Activated effector memory CD4-positive, alpha-beta T cell treated with Interleukin-2 at 50 U/mL for 16 hours (primary cell): ENCODE results near the gene UBXN11.
"Not testable (repeated sequence)": the region's sequence is repeated elsewhere in the genome, so short reads cannot be mapped to it uniquely, and the experiment has no call there.

Experiments
- DNase-seq: peaks from one replicate; pipeline ENCODE4 v3.0.0-alpha.2; 2020

The UBXN11 gene

DNA sequence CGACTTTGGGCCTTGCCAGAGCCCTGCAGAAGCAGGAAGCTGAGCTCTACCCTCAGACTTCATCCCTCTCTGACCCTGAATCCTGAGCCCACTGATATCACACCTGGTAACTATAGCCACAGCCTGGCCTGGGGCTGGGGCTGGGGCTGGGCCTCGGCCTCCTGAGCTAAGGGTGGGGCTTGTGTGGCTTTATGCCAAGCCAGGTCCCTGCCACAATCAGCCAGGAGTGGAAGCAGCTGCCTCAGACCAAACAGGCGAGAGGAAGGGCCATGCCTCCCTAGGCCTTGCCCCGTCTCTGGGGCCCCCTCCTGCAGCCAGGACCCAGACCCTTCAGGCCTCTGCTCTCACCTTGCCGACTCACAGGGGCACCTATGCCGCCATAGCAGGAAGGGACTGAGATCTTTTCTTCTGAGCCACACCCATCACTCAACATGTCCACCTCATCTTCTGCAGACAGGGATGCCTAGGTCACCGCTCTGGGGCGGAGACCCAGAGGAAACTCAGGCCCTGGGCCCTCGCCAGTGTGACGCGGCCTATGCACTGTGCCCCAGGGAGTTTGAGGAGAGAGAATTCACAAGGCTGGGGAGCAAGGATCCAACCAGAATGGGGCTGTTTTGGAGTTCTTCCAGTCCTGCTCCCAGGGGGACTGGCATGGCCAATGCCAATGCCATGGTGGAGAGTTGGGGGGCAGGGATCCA is 5.7 kb downstream of the UBXN11 start:
- DNase-seq = no peak

DNA sequence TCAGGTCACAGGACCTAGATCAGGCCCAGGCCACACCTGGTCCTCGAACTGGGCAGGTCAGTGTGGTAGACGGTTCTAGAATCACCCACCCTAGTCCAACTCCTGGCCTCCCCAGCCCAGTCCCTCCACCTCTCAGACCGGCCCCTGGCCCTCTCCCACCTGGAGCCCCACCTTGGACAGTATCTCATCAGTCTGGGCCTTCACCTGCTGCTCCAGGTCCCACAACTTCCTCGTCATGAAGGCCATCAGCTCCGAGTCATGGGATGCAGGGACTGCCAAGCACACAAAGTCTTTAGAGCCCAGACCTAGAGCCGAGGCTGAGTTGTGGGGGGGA is 8.7 kb downstream of the UBXN11 start:
- DNase-seq = no peak

DNA sequence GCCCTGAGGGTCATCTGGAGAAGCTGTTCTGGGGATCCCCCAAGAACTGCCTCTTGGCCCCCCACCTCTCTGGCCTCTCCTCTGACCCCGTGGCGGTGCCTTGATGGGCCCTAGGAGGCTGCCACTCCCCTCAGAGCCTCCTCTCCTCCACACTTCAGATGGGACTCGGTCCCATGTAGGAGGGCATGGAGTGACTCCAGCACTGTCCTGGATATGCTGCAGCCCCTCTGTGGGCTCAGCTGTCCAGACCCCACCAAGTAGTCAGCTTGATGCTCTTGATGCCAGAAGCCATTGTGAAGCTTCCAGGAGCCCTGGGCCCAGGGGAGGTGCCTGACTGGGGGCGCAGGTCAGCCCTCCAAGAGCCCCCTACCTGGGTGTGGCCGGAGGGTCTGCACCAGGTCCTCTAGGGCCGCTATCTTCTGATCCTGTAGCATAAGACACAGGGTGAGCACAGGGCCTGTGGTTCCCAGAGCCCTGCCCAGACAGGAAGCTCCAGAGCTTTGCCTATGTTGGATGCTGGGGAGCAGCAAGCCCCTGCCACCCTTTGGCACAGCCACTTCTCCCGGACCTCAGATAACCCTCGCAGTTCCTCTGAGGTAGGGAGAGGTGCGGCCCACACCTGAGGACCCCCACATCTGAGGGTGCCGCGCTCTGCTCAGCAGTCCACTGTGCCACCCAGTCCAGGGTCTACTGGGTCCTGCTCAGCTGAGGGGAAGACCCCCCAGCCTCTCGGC is 9.2 kb downstream of the UBXN11 start:
- DNase-seq = no peak

DNA sequence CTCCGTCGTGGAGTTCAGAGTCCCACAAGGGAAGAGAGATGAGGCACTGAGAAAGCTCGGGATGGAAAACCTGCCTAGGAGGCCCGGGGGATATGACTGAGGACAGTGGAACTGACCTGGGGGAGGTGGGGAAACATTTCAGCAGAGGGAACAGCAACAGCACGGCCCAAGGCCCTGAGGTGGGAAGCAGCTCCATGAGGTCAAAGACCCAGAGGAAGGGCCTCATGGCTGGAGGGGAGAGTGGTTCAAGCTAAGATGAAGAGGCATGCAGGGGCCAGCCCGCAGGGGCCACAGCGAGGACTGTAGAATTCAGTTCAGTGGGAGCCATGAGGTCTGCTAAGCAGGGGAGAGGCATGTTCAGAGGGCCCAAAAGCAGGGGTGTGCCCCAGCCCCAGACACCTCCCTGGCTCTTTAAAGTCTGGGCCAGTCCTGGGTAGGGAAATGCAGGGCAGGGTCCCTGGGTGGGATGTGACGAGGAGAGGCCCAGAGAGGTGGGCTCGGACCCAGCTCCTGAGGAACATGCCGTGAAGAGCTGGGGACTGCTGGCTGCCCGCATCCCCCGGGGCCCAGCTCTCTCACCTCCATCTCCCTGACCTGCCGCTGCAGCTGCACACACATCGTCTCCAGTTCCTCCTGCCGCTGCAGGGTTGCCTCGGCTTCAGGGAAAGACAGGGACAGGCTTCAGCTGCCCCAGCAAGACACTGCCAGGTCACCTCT is 9.9 kb downstream of the UBXN11 start:
- no peak for DNase-seq

DNA sequence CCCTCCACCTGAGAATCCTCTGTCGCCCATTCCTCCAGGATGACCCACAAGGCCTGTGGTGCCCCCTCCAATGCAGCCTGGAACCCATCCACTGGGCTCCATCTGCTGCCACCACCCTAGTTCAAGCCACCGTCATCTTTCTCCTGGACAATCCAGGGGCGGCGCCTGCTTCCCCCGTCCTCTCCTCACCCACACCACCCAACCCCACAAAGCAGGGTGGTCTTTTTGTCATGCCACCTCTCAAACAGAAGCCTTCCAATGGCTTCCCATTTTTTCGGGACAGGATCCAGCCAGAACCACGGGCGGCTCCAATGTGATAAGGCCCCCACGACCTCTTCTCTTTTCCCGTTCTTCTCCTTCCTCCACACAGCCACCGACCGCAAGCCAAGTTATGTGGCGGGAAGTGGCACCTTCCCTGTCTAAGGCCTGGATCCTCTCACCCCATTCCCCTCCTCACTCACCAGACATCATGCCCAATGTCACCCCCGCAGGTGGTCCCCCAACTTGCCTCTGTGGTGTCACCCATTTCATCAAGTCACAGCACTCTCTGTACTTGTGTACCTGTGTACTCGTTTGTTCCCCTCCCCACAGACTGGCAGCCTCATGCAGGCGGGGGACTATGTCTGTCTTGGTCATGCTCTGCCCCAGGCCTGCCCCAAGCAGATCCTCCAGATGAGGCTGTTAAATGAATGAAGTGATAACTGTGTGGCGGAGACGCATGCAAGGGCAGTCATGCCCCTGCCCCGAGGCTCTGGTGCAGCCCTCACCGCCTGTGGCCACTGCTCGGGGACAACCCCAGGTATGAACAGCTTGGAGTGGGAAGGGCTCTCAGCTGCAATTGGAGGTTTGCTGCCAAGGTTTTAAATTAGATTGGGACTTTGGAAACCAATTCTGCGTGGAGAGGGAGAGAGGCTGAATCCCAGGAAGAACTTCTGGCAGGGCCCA is 11.0 kb downstream of the UBXN11 start:
- DNase-seq = no peak

DNA sequence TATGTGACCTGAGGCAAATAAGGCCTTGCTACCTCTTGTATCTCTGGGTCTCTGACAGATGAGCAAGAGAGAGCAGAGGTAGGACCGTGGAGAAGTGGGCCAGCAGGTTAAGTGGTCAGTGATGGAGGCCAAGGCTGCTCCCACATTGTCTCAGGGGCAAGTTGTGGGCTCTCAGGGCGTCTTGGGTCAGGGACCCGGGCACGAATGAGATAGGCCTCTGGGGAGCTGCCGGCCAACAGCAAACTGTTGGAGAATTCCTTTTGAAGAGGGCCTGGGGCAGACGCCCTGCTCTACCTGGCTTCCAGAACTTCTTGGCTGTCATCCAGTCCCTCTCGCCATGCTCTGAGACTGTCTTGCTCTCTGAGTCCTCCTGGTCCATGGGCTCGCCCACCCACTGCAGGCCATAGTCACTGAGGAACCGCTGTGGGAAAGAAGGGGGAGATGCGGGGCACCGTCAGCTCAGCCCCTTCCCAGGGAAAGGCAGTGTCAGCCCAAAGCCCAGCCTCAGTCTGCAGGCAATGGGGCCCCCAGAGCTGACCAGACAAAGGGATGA is 12.4 kb downstream of the UBXN11 start:
- DNase-seq = no peak

DNA sequence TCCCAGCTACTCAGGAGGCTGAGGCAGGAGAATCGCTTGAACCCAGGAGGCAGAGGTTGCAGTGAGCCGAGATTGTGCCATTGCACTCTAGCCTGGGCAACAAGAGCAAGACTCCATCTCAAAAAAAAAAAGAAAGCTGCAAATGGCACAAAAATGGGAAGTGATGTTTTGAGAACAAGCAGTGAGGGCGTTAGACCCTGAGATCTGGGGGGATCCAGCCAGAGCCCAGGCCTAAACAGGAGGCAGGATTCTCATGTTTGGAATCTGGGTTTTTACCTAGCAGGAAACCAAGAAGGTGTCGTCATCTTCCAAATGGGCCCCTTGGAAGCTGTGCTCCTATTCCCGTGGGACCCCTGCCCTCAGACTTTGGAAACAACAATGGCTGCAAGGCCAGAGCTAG is 13.7 kb downstream of the UBXN11 start:
- not testable (repeated sequence) for DNase-seq

DNA sequence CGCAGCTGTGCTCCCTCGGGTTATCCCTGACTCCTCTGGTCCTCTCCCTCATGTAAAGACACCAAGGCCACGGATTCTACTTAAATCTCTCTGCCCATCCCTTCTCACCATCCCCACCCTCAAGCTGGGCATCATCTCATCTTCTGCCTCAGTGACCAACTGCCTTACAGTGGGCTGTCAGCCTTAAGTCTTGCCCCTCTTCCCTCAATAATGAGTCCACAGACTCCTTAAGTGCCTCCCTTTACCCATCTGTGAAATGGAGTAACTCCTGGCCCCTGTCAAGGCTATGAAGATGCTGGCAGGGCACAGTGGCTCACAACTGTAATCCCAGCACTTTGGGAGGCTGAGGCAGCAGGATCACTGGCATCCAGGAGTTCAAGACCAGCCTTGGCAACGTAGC is 14.5 kb downstream of the UBXN11 start:
- DNase-seq = no peak

DNA sequence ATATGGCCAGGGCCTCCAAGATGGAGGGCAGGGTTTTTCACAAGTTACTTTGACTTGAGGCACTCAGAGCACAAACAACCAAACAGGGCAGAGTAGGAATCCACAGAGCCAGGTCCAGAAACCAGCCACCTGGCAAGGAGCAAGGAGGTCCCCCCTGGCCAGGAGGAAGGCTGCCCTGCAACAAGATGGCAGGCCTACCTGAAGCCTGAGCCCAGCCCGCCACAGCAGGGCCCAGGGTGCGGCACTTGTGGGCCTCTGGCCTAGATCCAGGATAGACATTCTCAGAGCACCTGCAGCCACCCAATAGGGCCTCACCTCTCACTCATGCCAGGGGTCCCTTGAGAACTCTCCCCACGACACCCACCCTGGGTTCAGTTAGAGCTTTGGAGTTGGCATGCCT is 15.0 kb downstream of the UBXN11 start:
- DNase-seq = no peak

DNA sequence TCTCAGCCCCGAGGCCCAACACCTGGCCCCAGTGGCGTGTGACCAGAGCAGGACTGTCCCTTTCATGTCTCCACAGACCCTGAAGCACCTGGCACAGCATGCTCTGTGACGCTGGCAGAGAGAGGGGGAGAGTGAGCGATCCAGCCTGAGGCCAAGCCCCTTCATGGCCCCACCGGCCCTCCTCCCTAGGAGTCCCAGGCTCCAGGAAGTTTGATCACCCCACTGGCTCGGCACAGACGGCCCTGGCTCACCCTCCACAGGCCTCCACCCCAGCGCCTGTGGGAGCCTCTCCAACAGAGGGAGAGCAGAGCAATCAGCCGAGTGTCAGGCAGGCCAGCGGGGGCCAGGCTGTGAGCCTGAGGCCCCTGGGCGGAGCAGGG is 15.6 kb downstream of the UBXN11 start:
- no peak for DNase-seq

DNA sequence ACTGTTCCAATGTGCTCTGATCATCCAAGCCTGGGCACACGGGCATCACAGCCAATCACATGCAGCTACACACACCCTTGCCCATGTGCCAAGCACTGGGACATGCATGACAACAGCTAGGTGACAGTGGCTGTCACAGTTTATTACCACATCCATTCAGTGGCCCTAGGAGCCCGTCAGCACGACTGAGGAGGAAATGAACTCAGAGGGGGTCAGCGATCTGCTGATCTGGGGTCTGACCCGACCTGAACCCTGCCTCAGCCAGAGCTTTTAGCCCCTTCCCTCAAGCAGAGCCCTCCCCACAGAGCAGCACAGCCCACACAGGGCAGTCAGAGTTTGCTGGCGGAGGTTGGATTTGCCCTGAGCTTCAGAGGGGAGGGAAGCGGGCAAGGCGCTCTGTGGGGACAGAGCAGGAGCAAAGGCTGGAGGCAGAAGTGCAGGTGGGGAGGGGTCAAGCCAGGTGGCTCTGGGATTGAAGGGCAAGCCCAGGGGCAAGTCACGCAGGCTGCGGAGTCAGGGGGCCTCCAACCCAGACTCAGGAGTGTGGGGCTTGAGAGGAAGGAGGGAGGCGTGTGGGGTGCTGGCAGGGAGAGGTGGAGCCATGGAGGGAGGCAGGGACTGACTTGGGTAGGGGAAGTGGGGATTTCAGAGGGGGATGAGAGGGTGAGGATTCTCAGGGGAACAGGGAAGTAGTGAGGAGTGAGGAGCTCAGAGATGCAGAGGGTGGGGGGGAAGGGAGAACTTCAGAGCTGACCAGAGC is 16.1 kb downstream of the UBXN11 start:
- no peak for DNase-seq

DNA sequence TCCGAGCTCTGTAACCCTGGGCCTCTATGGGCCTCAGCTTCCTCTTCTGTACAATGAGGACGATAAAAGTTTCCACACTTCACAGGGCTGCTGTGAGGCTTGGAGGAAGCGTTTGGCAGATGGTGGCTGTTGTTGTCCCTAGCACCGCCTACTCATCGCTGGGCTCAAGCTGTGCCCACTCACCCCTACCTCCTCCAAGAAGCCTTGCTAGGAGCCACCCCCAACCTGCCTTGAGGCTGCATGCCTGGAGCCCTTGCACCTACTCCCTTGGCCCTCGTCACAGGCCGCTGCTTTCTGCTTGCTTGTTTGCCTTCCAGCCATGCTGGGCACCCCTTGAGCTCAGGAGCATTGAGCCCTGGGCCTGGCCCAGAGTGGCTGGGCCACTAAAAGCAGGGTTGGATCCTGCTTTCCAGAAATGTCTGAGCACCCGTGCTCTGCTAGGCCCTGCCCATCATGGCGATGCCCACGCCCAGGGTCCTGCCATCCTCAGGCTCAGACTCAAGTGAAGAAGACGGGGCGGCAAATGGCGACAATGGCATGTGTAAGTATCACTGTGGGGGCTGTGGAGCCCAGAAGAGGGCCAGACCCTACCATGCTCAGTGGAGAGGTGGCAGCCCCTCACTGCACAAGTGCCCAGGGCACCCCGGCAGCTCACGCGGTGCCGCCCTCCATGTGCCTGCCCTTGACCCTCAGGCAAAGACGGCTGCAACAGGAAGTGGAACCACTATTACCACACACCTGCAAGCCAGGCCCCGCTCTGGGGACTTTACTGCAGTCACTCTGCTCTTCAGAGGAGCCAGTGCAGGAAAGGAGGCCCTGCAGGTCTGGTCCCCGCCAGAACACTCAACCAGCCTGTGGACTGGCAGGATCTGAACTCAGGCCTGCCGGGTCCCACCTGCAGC is 17.0 kb downstream of the UBXN11 start:
- DNase-seq = no peak

DNA sequence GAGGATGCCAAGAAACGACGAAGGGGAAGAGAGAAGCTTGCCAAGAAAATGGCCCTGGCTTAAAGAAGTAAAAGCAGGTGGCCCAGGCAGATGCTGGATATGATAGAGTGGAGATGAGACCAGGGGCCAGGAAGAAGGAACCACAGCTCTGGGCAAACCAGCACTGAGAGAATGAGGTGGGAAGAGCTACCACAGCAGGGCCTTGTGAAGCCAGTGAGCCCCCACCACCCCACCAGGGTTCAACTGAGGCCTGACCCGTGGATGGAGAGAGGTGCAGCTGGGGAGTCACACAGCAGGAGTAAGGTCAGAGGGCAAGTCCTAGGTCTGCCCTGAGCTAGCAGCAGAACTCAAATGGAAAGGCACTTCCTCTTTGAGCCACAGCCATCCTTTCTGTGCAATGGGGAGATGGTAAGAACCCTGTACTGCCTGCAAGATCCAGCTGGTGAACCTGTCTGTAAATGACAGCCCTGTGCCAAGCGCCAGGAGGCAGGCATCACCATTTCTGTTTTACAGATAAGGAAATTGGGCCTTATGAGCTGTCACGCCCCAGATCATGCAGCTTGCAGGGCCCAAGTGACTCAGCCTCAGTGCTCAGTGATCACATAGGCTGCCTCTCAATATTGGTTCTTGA is 18.0 kb downstream of the UBXN11 start:
- DNase-seq = peak; percentile 62

DNA sequence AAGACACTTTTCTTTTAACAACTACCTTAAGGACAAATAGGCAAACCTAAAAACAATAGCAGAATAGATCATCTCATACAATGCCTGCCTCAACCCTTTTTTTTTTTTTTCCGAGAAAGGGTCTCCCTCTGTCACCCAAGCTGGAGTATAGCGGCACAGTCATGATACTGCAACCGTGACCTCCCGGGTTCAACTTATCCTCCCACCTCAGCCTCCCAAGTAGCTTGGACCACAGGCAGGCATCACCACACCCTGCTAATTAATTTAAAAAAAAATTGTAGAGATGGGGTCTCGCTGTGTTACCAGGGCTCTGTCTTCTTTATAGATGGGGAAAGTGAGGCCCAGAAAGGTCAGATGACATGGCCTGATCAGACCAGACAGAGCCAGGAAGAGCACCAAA is 18.6 kb downstream of the UBXN11 start:
- DNase-seq = no peak

DNA sequence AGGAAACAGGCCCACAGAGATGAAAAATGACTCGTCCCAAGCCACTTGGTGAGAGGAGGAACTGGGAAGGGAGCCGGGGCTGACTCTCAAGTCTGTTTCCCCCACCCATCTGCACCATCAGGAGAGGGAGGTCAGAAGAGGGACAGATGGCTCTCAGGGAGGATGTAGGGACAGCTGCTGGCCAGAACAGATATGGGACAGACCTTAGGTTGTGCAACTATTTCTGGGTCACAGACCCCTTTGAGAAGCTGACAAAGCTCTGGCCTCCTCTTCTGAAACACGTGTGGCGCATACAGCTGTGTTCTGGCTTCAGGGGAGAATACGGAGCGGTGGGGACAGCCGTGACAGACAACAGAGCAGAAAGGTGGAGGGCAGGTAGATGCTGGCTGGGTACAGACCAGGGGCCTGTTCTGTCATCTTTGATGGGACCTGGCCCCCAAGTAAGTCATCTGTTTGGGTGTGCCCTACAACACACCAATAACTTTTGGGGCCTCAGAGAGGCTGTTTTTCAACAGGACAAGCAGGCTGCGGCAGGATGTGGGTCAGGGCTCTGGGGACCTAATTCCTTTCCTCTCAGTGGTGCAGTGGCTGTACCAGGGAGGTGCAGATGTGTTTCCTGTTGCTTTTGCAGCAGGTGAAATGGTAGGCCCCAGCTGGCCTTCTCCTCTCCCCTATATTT is 19.3 kb downstream of the UBXN11 start:
- DNase-seq = peak; percentile 81

DNA sequence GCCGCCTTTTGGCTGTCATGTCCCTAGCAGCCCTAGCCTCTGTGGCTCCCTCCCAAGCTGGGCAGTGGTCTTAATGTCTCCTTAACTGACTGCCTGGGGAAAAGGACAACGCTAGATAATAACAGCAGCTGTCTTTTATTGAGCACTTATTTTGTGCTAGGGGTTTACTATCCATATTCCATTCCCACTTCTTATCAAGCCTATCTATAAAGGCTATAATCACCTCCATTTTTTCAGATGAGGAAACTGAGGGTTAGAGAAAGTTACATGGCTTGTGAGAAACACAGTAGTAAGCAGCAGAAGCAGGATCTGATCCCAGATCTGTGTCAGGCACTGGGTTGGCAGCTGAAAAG is 20.4 kb downstream of the UBXN11 start:
- no peak for DNase-seq

DNA sequence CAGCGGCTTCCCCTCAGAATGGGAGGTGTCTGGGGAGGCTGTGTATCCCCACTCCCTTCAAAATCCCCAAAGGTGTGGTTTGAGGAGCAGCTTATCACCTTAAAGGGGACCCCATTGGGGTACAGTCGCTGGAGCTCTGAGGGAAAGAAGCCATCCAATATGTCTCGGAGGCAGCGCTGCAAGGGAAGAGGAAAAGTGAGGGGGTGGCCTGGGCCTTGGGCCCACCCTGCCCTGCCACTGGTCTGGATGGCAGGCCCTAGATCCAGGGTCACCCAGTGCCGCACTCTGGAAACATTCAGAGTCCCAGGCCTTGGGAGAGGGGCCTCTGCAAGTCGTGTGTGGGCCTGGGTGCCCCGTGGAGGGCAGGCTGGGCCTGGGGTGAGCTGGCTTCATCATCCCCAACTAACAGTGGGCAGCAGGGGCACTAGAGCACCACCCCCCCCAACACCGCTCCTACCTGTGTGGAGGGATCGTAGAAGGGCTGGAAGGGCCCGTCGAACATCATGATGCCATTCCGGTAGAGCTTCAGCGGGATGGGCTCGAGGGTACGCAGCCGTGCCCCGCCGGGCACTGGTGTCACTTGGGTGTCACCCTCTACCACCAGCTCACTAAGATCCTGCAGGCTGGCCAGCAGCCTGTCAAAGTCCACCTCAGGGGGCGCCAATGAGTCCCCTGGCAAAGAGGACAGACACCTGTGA is 20.9 kb downstream of the UBXN11 start:
- DNase-seq = no peak

DNA sequence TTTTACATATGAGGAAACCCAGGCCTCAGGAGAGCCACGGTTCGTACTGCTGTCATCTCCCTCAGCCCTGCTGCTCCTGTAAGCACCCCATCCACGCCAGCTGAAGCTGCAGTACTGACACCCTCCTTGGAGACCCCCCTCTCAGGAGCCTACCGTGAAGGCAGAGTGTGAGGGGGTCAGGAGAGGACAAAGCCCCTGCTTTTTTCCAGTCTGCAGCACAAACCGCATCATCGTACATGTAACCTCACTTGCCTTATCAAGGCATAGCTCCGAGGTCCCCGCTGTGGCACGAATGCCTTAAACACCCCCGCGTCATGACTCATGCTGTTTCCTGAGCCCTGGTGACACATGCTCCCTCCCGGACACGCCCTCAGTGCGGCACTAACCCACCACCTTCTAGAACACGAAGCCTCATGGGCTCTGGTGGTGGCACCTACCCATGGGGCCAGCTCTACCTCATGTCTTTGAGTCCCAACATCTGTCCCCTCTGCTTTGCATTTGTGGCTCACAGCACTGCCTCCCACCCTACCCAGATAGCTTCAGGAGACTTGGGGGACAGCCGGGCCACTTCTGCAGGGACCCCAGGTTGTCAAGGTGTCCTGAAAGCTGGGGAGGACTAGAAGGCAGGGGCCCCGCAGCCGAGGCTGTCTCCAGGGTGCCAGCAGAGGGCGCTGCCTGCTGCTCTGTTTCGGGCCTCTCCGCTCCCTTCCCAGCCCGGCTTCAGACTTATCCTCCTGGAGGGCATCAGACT is 21.7 kb downstream of the UBXN11 start:
- DNase-seq = peak; percentile 91
